Kidney epithelial cell (primary cell): ENCODE results near the gene SLC6A17. TPM values are rescaled to one million over a fixed set of nuclear protein-coding genes. Genes with fewer than 3 reads are reported as not detected.

Experiments used
- DNase-seq: peaks from one replicate; pipeline ENCODE4 v3.0.0-alpha.2; 2010; ENCODE audit warnings: low read depth
- H3K27me3 ChIP-seq: 2 replicates; pipeline ENCODE4 v1.6.0; 2011; ENCODE audit warnings: low read length; ENCODE audit not compliant: control insufficient read depth, insufficient read depth
- H3K36me3 ChIP-seq: 2 replicates; pipeline ENCODE4 v1.5.1; 2011; ENCODE audit warnings: low read length; ENCODE audit not compliant: control insufficient read depth, insufficient read depth
- H3K4me3 ChIP-seq: 2 replicates; pipeline ENCODE4 v1.5.1; 2011; ENCODE audit warnings: low read depth, mild to moderate bottlenecking, control low read depth, low read length
- CTCF ChIP-seq: IDR thresholded peaks from 2 replicates; pipeline ENCODE4 v1.5.1; 2011; ENCODE audit warnings: mild to moderate bottlenecking, moderate library complexity, low read length, control low read depth, inconsistent platforms; ENCODE audit not compliant: insufficient read depth, poor library complexity, severe bottlenecking
- total RNA-seq: library from RNA; depleted of rRNA; stranded (reverse); fragments of >200 nt; gene quantifications from 2 replicates; pipeline ENCODE4 v1.2.3, GENCODE V29; 2015

SLC6A17 gene
- total RNA-seq, 1 donor from 2014 or later = 0.42 TPM

GRCh38 chr1:110132682-110133081, 17.6 kb upstream of the SLC6A17 start:
- Histone ChIP-seq H3K4me3 (no peak overlapping the region), H3K27me3 (peaks cover 44% of the 10 kb centered on the region), H3K36me3 (no peaks in the 10 kb centered on the region)
- DNase-seq = no peak
- no peak for TF ChIP-seq CTCF

GRCh38 chr1:110133436-110133835, 16.9 kb upstream of the SLC6A17 start:
- no peak for DNase-seq
- no peaks in the 10 kb centered on the region for H3K36me3 ChIP-seq
- no peak overlapping the region for H3K4me3 ChIP-seq
- TF ChIP-seq CTCF = no peak
- peaks cover 41% of the 10 kb centered on the region for H3K27me3 ChIP-seq

- DNase-seq = no peak
- Histone ChIP-seq H3K27me3 (peaks cover 35% of the 10 kb centered on the region), H3K36me3 (no peaks in the 10 kb centered on the region), H3K4me3 (no peak overlapping the region)
- TF ChIP-seq CTCF = no peak
Observed at GRCh38 chr1:110134050-110134595, 16.2 kb upstream of the SLC6A17 start.

GRCh38 chr1:110135246-110135645, 15.0 kb upstream of the SLC6A17 start:
- peaks cover 26% of the 10 kb centered on the region for H3K27me3 ChIP-seq
- no peak for TF ChIP-seq CTCF

GRCh38 chr1:110135666-110136065, 14.6 kb upstream of the SLC6A17 start:
- no peaks in the 10 kb centered on the region for H3K36me3 ChIP-seq
- H3K27me3 ChIP-seq = peaks cover 22% of the 10 kb centered on the region
- TF ChIP-seq CTCF = no peak
- H3K4me3 ChIP-seq = no peak overlapping the region
- no peak for DNase-seq

More at GRCh38 chr1:110135246-110135645, 15.0 kb upstream of the SLC6A17 start:
- no peaks in the 10 kb centered on the region for H3K36me3 ChIP-seq
- no peak for DNase-seq
- no peak overlapping the region for H3K4me3 ChIP-seq

- H3K27me3 ChIP-seq = peaks cover 14% of the 10 kb centered on the region
- TF ChIP-seq CTCF = no peak
Observed at GRCh38 chr1:110136911-110137310, 13.4 kb upstream of the SLC6A17 start.

More at GRCh38 chr1:110136911-110137310, 13.4 kb upstream of the SLC6A17 start:
- Histone ChIP-seq H3K4me3 (no peak overlapping the region), H3K36me3 (no peaks in the 10 kb centered on the region)
- DNase-seq = no peak
